Activated naive CD8-positive, alpha-beta T cell treated with anti-CD3 and anti-CD28 coated beads, Interleukin-2, amount 50 U/mL, for 16 hours (primary cell): ENCODE measurements around the gene DNAI2.

Experiments used
- DNase-seq: peaks from one replicate; pipeline ENCODE4 v3.0.0-alpha.2; 2020; ENCODE audit warnings: low read depth, low spot score

DNAI2 gene

GRCh38 chr17:74274060-74274708 is at the start of gene DNAI2:
Gene DNAI2, plus strand, starts transcription at chr17:74274234. Its CDS starts 7,584 bp downstream, at chr17:74281818.
- DNase-seq: no peak

GRCh38 chr17:74224959-74225725 is 48.9 kb upstream of the DNAI2 start:
- DNase-seq: no peak

GRCh38 chr17:74226252-74226651 is 47.8 kb upstream of the DNAI2 start:
- DNase-seq: no peak

- DNase-seq: no peak
Observed at GRCh38 chr17:74227271-74228080, 46.6 kb upstream of the DNAI2 start.

GRCh38 chr17:74228306-74228978 is 45.6 kb upstream of the DNAI2 start:
- DNase-seq: no peak

GRCh38 chr17:74230896-74231295 is 43.1 kb upstream of the DNAI2 start:
- DNase-seq: no peak

GRCh38 chr17:74231928-74232907 is 41.8 kb upstream of the DNAI2 start:
- DNase-seq: no peak

GRCh38 chr17:74233937-74234336 is 40.1 kb upstream of the DNAI2 start:
- no peak for DNase-seq

- DNase-seq: no peak
Observed at GRCh38 chr17:74234486-74234885, 39.5 kb upstream of the DNAI2 start.

- DNase-seq: no peak
Observed at GRCh38 chr17:74235040-74235581, 38.9 kb upstream of the DNAI2 start.

- no peak for DNase-seq
Observed at GRCh38 chr17:74235911-74236371, 38.1 kb upstream of the DNAI2 start.

- DNase-seq: no peak
Observed at GRCh38 chr17:74237321-74237720, 36.7 kb upstream of the DNAI2 start.

GRCh38 chr17:74239172-74239571 is 34.9 kb upstream of the DNAI2 start:
- DNase-seq: no peak

- DNase-seq: no peak
Observed at GRCh38 chr17:74240618-74241205, 33.3 kb upstream of the DNAI2 start.

GRCh38 chr17:74241431-74241830 is 32.6 kb upstream of the DNAI2 start:
- no peak for DNase-seq

GRCh38 chr17:74241847-74242246 is 32.2 kb upstream of the DNAI2 start:
- DNase-seq: no peak

- no peak for DNase-seq
Observed at GRCh38 chr17:74243013-74243755, 30.9 kb upstream of the DNAI2 start.

GRCh38 chr17:74244128-74244527 is 29.9 kb upstream of the DNAI2 start:
- DNase-seq: no peak

GRCh38 chr17:74244548-74244947 is 29.5 kb upstream of the DNAI2 start:
- DNase-seq: no peak
